K562 (cell line): ENCODE measurements around the gene FMNL1. TPM values are rescaled to one million over a fixed set of nuclear protein-coding genes. Genes with fewer than 3 reads are reported as not detected.

Experiments
- BMI1 ChIP-seq: fragments of 150-350 bp; IDR thresholded peaks from 2 replicates; pipeline ENCODE4 v1.6.1; 2014; ENCODE audit warnings: low read length
- BRF1 ChIP-seq: IDR thresholded peaks from 3 replicates; pipeline ENCODE4 v1.6.1; 2011; ENCODE audit warnings: borderline replicate concordance, mild to moderate bottlenecking; ENCODE audit not compliant: insufficient read length; ENCODE audit errors: extremely low read depth
- FOXK1 ChIP-seq: sonication (generic); formaldehyde crosslinking; IDR thresholded peaks from 2 replicates; pipeline ENCODE4 v1.8.0; 2022; ENCODE audit warnings: missing genetic modification reagents, mild to moderate bottlenecking, borderline replicate concordance
- FOXM1 ChIP-seq, 2 experiments: fragments of 450-650 bp in 1 of 2; sonication (generic) in 1 of 2; formaldehyde crosslinking in 1 of 2; IDR thresholded peaks; 2 replicates each; pipeline versions ENCODE4 v1.6.1 to v1.9.0; 2017 to 2022; ENCODE audit warnings: low read depth in 2 of 2, mild to moderate bottlenecking in 2 of 2, missing genetic modification reagents in 1 of 2, moderate library complexity in 1 of 2
- GATAD2A ChIP-seq: fragments of 450-650 bp; IDR thresholded peaks from 2 replicates; pipeline ENCODE4 v1.6.1; 2017
- HEY1 ChIP-seq: fragments of 250-450 bp; sonication (Bioruptor Pico); IDR thresholded peaks from 2 replicates; pipeline ENCODE4 v1.5.0; 2020; ENCODE audit warnings: mild to moderate bottlenecking, moderate library complexity, borderline replicate concordance
- HINFP ChIP-seq: fragments of 450-650 bp; conservative IDR thresholded peaks from 2 replicates; pipeline ENCODE4 v1.6.1; 2016; ENCODE audit warnings: missing genetic modification characterization, low read depth, mild to moderate bottlenecking, control low read depth, missing compliant biosample characterization
- KDM4B ChIP-seq, 2 experiments: fragments of 450-650 bp in 1 of 2; sonication (generic) in 1 of 2; IDR thresholded peaks; 2 replicates each; pipeline ENCODE4 v1.6.1; 2016 to 2017; ENCODE audit warnings: borderline replicate concordance in 2 of 2, antibody characterized with exemption in 1 of 2, low read depth in 1 of 2, mild to moderate bottlenecking in 1 of 2
- MCM2 ChIP-seq: fragments of 450-650 bp; IDR thresholded peaks from 2 replicates; pipeline ENCODE4 v1.6.1; 2017; ENCODE audit warnings: low read depth, mild to moderate bottlenecking
- MYBL2 ChIP-seq, 2 experiments: fragments of 450-650 bp in 1 of 2; sonication (generic) in 1 of 2; formaldehyde crosslinking in 1 of 2; IDR thresholded peaks; 2 replicates each; pipeline versions ENCODE4 v1.6.1 to v1.8.1; 2017 to 2022; ENCODE audit warnings: borderline replicate concordance in 1 of 2, inconsistent platforms in 1 of 2, low read depth in 1 of 2, mild to moderate bottlenecking in 1 of 2, missing genetic modification reagents in 1 of 2, moderate library complexity in 1 of 2
- NR2F6 ChIP-seq: fragments of 450-650 bp; formaldehyde crosslinking; IDR thresholded peaks from 2 replicates; pipeline ENCODE4 v1.4.0; 2020; ENCODE audit warnings: mild to moderate bottlenecking
- REST ChIP-seq, 2 experiments: fragments of 450-650 bp; formaldehyde crosslinking in 1 of 2; IDR thresholded peaks; 2 replicates each; pipeline versions ENCODE4 v1.4.0 to v1.6.1; 2014 to 2020; ENCODE audit warnings: mild to moderate bottlenecking in 2 of 2, borderline replicate concordance in 1 of 2, low read depth in 1 of 2
- TEAD2 ChIP-seq: fragments of 450-650 bp; IDR thresholded peaks from 2 replicates; pipeline ENCODE4 v1.6.1; 2016; ENCODE audit warnings: missing genetic modification characterization, control low read depth, missing compliant biosample characterization
- ZNF24 ChIP-seq: fragments of 450-650 bp; IDR thresholded peaks from 2 replicates; pipeline ENCODE4 v1.6.1; 2016
- ZNF263 ChIP-seq: sonication (generic); formaldehyde crosslinking; IDR thresholded peaks from 2 replicates; pipeline ENCODE4 v1.8.0; 2022; ENCODE audit warnings: mild to moderate bottlenecking, missing genetic modification reagents, borderline replicate concordance
- ZNF280B ChIP-seq: fragments of 250-450 bp; sonication (Bioruptor Pico); IDR thresholded peaks from 2 replicates; pipeline ENCODE4 v1.5.1; 2021; ENCODE audit warnings: mild to moderate bottlenecking
- polyA plus RNA-seq, 8 experiments: library from polyadenylated mRNA; depleted of rRNA in 4 of 8; stranded (reverse) in 5 of 8; unstranded in 3 of 8; fragments of >200 nt; fragmentation: Nextera tagmentation in 2 of 8; fragmentation: Illumina TruSeq in 1 of 8; extraction: Ambion mirVana in 2 of 8; extraction: Trizol in 1 of 8; gene quantifications; 2 replicates each; pipeline versions ENCODE4 v1.2.1 to v1.2.3, GENCODE V29; 2011 to 2014; ENCODE audit warnings: inconsistent platforms in 1 of 8, missing spikeins in 1 of 8
- total RNA-seq, 7 experiments: library from RNA; depleted of rRNA in 6 of 7; stranded (reverse); fragments of >200 nt in 6 of 7; fragmentation: Illumina TruSeq in 2 of 7; extraction: Trizol in 2 of 7; gene quantifications; 2 replicates each; pipeline versions ENCODE4 v1.2.1 to v1.2.3, GENCODE V29; 2011 to 2021; ENCODE audit warnings: low replicate concordance in 1 of 7

The FMNL1 gene
- total and polyA plus RNA-seq, 9 of the 15 experiments (the other 6 are each of a cell fraction or from before 2014, with no cell fraction given) = 0.70 to 36.6 (median 7.7) TPM

- peak in 1 of 2 experiments; percentile 80; a peak in 1 of 4 replicates for TF ChIP-seq KDM4B (IDR thresholded peaks at IDR 0.05; ENCODE audit: borderline replicate concordance in 2 of 2, low read depth in 1 of 2)
- no peak for TF ChIP-seq NR2F6 (CRISPR knock-in tag)
- no peak for TF ChIP-seq MCM2
- TF ChIP-seq GATAD2A = 0 out of 2 replicates have a peak, but pooled peaks have one; percentile 47
- no peak for TF ChIP-seq FOXM1 (IDR thresholded peaks at IDR 0.05; ENCODE audit: low read depth)
- TF ChIP-seq FOXM1 (CRISPR knock-in tag; IDR thresholded peaks at IDR 0.05; ENCODE audit: low read depth) = no peak
- no peak for TF ChIP-seq ZNF280B (CRISPR knock-in tag)
- 0 out of 2 replicates have a peak, but pooled peaks have one; percentile 4 for TF ChIP-seq HINFP (tag)
- TF ChIP-seq ZNF24 = no peak
- no peak for TF ChIP-seq HEY1 (CRISPR knock-in tag)
- TF ChIP-seq MYBL2 (IDR thresholded peaks at IDR 0.05; ENCODE audit: low read depth) = no peak
- no peak for TF ChIP-seq MYBL2 (CRISPR knock-in tag; IDR thresholded peaks at IDR 0.05; ENCODE audit: borderline replicate concordance)
- no peak for TF ChIP-seq FOXK1 (CRISPR knock-in tag)
- no peak for TF ChIP-seq TEAD2 (tag)
- TF ChIP-seq REST (IDR thresholded peaks at IDR 0.05; ENCODE audit: borderline replicate concordance) = 0 out of 2 replicates have a peak, but pooled peaks have one; percentile 7
- 0 out of 2 replicates have a peak, but pooled peaks have one; percentile 38 for TF ChIP-seq REST (CRISPR knock-in tag; IDR thresholded peaks at IDR 0.05; ENCODE audit: low read depth)
- no peak for TF ChIP-seq BRF1
- TF ChIP-seq ZNF263 (CRISPR knock-in tag) = no peak
- TF ChIP-seq BMI1 = no peak
Observed at GRCh38 chr17:45225964-45226530, 4.4 kb downstream of the FMNL1 start (continued).
